ENCODE measurements around the gene LRTM1.

The LRTM1 gene

GRCh38 chr3:54905261-54905888, 22.5 kb downstream of the LRTM1 start:
- TF ChIP-seq CTCF (IDR thresholded peaks at IDR 0.05), result no peak

GRCh38 chr3:54901906-54902685, 25.8 kb downstream of the LRTM1 start:
- no peak for TF ChIP-seq CTCF (IDR thresholded peaks at IDR 0.05)

- TF ChIP-seq CTCF (IDR thresholded peaks at IDR 0.05), result no peak
Measured at GRCh38 chr3:54900838-54901591, 26.8 kb downstream of the LRTM1 start.

- no peak for TF ChIP-seq CTCF (IDR thresholded peaks at IDR 0.05)
Measured at GRCh38 chr3:54899273-54899672, 28.6 kb downstream of the LRTM1 start.

- TF ChIP-seq CTCF (IDR thresholded peaks at IDR 0.05), result no peak
Measured at GRCh38 chr3:54897028-54897711, 30.7 kb downstream of the LRTM1 start.

- no peak for TF ChIP-seq CTCF (IDR thresholded peaks at IDR 0.05)
Measured at GRCh38 chr3:54895613-54896012, 32.2 kb downstream of the LRTM1 start.

GRCh38 chr3:54892168-54892567, 35.7 kb downstream of the LRTM1 start:
- no peak for TF ChIP-seq CTCF (IDR thresholded peaks at IDR 0.05)

Data from LNCAP (cell line).